Activated CD4-positive, alpha-beta memory T cell treated with anti-CD3 and anti-CD28 coated beads, Interleukin-2, amount 10 ng/mL, durations not matched to agents 7 days and 5 days (primary cell): ENCODE results near the gene NEMP2. TPM values are rescaled to one million over a fixed set of nuclear protein-coding genes. Genes with fewer than 3 reads are reported as not detected.

Experiments used
- CTCF ChIA-PET: fragments of 350-600 bp; sonication (Branson Sonifier 250); formaldehyde crosslinking; loops from one replicate; lab custom pipeline; 2021; ENCODE audit warnings: antibody characterized with exemption, inconsistent platforms; lab: Charles Lee
- POLR2A ChIA-PET: fragments of 350-600 bp; sonication (Branson Sonifier 250); formaldehyde crosslinking; loops from one replicate; lab custom pipeline; 2021; ENCODE audit warnings: antibody characterized with exemption; lab: Charles Lee
- DNase-seq: peaks from one replicate; pipeline ENCODE4 v3.0.0-alpha.2; 2020
- H3K27ac Mint-ChIP-seq: one replicate; pipeline ENCODE4 v1.8.0; 2021; ENCODE audit warnings: mild to moderate bottlenecking, mixed read lengths
- H3K27me3 Mint-ChIP-seq: one replicate; pipeline ENCODE4 v1.8.0; 2021; ENCODE audit warnings: mixed read lengths
- H3K36me3 Mint-ChIP-seq: one replicate; pipeline ENCODE4 v1.8.0; 2021; ENCODE audit warnings: low read depth, mixed read lengths
- H3K4me1 Mint-ChIP-seq: one replicate; pipeline ENCODE4 v1.8.0; 2021; ENCODE audit warnings: mixed read lengths
- H3K4me3 Mint-ChIP-seq: one replicate; pipeline ENCODE4 v1.8.0; 2021; ENCODE audit warnings: mild to moderate bottlenecking, mixed read lengths
- H3K9me3 Mint-ChIP-seq: one replicate; pipeline ENCODE4 v1.8.0; 2021; ENCODE audit warnings: mixed read lengths
- total RNA-seq, 2 experiments: library from RNA; stranded (reverse); gene quantifications; one replicate each; pipeline ENCODE4 v1.2.3, GENCODE V29; 2021

The NEMP2 gene
- total RNA-seq, 2 experiments from 2014 or later = 18.9 to 19.1 TPM

DNA sequence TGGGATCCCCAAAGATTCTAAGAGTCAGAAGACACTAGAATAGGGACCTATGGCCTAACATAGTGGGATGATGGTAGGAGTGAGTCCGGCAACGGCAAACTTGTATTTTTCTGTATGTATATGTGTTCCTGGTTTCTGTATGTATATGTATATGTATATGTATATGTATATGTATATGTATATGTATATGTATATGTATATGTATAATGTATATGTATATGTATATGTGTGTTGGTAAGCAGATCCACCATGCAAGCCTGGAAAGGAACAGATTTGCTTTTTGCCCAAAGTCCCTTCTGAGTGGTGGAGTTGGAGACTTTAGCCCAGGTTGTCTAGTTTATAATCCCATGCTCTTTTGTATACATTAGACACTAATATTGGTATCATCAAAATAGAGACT is 79.7 kb downstream of the NEMP2 start:
- H3K9me3 Mint-ChIP-seq = no peaks in the 10 kb centered on the region
- no peak overlapping the region for H3K4me3 Mint-ChIP-seq
- peaks cover 32% of the 10 kb centered on the region for H3K36me3 Mint-ChIP-seq
- no peak for DNase-seq
- ChIA-PET POLR2A (no interaction called here), CTCF (no interaction called here)
- no peaks in the 10 kb centered on the region for H3K27me3 Mint-ChIP-seq
- H3K27ac Mint-ChIP-seq = no peak overlapping the region
- peaks cover 11% of the 10 kb centered on the region for H3K4me1 Mint-ChIP-seq

Other genes starting within 250 kb of the NEMP2 start
- gene HIBCH, start 214.9 kb downstream of the NEMP2 start, total RNA-seq = 10 to 100 TPM; 16.2 to 17.3 TPM
- gene INPP1, start 191.1 kb downstream of the NEMP2 start, total RNA-seq = 10 to 100 TPM; 10.6 to 11.9 TPM
- gene MFSD6, start 126.4 kb downstream of the NEMP2 start, total RNA-seq = 10 to 100 TPM; 36.6 to 39.0 TPM
- gene NAB1, start 114.4 kb upstream of the NEMP2 start, total RNA-seq = 10 to 100 TPM; 21.7 to 28.1 TPM